Activated CD4-positive, alpha-beta T cell treated with anti-CD3 and anti-CD28 coated beads, Interleukin-2, amount 50 U/mL, for 48 hours (primary cell): ENCODE results near the gene CCND1.
A peak's percentile ranks its signal among the peaks of the same experiment; 100 is the strongest.
"Not testable (repeated sequence)": the region's sequence is repeated elsewhere in the genome, so short reads cannot be mapped to it uniquely, and the experiment has no call there.

ENCODE experiments used
- DNase-seq, 2 experiments: peaks; one replicate each; pipeline ENCODE4 v3.0.0-alpha.2; 2020

CCND1 gene

GRCh38 chr11:69618237-69618636, 22.7 kb upstream of the CCND1 start:
- DNase-seq = no peak

- DNase-seq = no peak
Measured at GRCh38 chr11:69620683-69621290, 20.2 kb upstream of the CCND1 start.

GRCh38 chr11:69622097-69622681, 18.8 kb upstream of the CCND1 start:
- DNase-seq = not testable (repeated sequence)

- DNase-seq = no peak
Measured at GRCh38 chr11:69624293-69624692, 16.7 kb upstream of the CCND1 start.

GRCh38 chr11:69625476-69625875, 15.5 kb upstream of the CCND1 start:
- no peak for DNase-seq

- DNase-seq = no peak
Measured at GRCh38 chr11:69627551-69627950, 13.4 kb upstream of the CCND1 start.

- no peak for DNase-seq
Measured at GRCh38 chr11:69630017-69630416, 10.9 kb upstream of the CCND1 start.

- no peak for DNase-seq
Measured at GRCh38 chr11:69630424-69630823, 10.5 kb upstream of the CCND1 start.

GRCh38 chr11:69632900-69633299, 8.1 kb upstream of the CCND1 start:
- DNase-seq = no peak

GRCh38 chr11:69634069-69634468, 6.9 kb upstream of the CCND1 start:
- no peak for DNase-seq

- no peak for DNase-seq
Measured at GRCh38 chr11:69634590-69634989, 6.4 kb upstream of the CCND1 start.

- no peak for DNase-seq
Measured at GRCh38 chr11:69635195-69635594, 5.8 kb upstream of the CCND1 start.

- no peak for DNase-seq
Measured at GRCh38 chr11:69635804-69636511, 5.0 kb upstream of the CCND1 start.

GRCh38 chr11:69636512-69637197, 4.3 kb upstream of the CCND1 start:
- no peak for DNase-seq

- DNase-seq = no peak
Measured at GRCh38 chr11:69637198-69637940, 3.6 kb upstream of the CCND1 start.

- DNase-seq = no peak
Measured at GRCh38 chr11:69637941-69638871, 2.8 kb upstream of the CCND1 start.

- peak; percentile 29 to 44 for DNase-seq
Measured at GRCh38 chr11:69638941-69639681, 1.8 kb upstream of the CCND1 start.

GRCh38 chr11:69639831-69640230, 1.1 kb upstream of the CCND1 start:
- no peak for DNase-seq

- DNase-seq = no peak
Measured at GRCh38 chr11:69640260-69640994, 529 bp upstream of the CCND1 start.
